HFFc6 (cell line): ENCODE measurements around the gene ACVR1B. TPM values are rescaled to one million over a fixed set of nuclear protein-coding genes. Genes with fewer than 3 reads are reported as not detected.

ENCODE experiments used
- DNase-seq: peaks from one replicate; pipeline ENCODE4 v3.0.0-alpha.2; 2018
- H3K27ac Mint-ChIP-seq: 2 replicates; pipeline ENCODE4 v1.8.0; 2020; ENCODE audit warnings: mild to moderate bottlenecking, mixed read lengths
- H3K27me3 Mint-ChIP-seq: 2 replicates; pipeline ENCODE4 v1.8.0; 2021; ENCODE audit warnings: mild to moderate bottlenecking, moderate library complexity, mixed read lengths; ENCODE audit not compliant: insufficient read depth
- H3K36me3 Mint-ChIP-seq: 2 replicates; pipeline ENCODE4 v1.8.0; 2021; ENCODE audit warnings: low read depth, mixed read lengths
- H3K4me1 Mint-ChIP-seq: 2 replicates; pipeline ENCODE4 v1.8.0; 2020; ENCODE audit warnings: low read depth, mixed read lengths
- H3K4me3 Mint-ChIP-seq: 2 replicates; pipeline ENCODE4 v1.8.0; 2020; ENCODE audit warnings: mild to moderate bottlenecking, moderate library complexity, mixed read lengths
- H3K9me3 Mint-ChIP-seq: 2 replicates; pipeline ENCODE4 v1.8.0; 2020; ENCODE audit warnings: mild to moderate bottlenecking, mixed read lengths
- total RNA-seq, 6 experiments: library from RNA; stranded (reverse); fragmentation: NEBNext Ultra II Directional; extraction: Animal tissue kit (Norgen Biotek cat#: 25700); gene quantifications; 2 replicates in 1 of 6; 3 replicates in 5 of 6; pipeline ENCODE4 v1.2.3, GENCODE V29; 2021
- TF ChIP-seq, protein P1 (sequence below): fragments of 200-600 bp; sonication (generic); IDR thresholded peaks from 2 replicates; pipeline ENCODE4 v1.5.0; 2021; ENCODE audit warnings: antibody characterized with exemption, mild to moderate bottlenecking

ACVR1B gene
- total RNA-seq, 6 experiments from 2014 or later = 13.1 to 15.2 (median 14.0) TPM

DNA sequence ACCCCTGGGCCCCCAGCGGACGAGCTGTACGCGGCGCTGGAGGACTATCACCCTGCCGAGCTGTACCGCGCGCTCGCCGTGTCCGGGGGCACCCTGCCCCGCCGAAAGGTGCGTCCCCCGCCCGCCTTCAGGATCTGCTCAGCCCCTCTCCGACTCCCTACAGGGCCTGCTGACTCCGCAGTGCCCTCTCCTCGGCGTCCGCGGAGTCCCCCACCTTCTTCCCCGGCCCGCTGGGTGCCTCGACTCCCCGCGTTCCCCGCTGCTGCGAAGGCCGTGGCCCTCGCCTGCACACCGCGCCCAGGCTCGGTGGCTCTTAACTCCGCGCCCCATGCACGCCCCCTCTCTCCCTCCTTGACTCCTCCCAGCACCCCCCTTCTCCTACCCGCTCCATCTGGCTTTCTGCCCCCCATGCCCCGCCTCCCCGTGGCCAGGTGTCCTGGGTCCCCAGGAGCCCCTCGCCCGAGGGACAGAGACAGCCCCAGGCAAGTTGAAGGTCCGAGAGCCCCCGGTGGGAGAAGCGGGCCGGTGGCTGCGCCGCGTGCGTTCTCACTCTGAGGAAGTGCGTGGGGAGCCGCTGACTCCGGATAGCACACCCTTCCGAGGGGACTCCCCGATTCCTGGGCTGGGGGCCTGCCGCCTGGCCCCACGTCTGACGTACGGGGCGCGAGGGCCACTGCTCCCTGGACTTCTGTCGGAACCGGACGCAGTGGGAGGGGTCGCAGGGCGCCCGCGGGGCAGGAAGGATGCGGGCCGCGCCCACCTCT lies 55.8 kb downstream of the ACVR1B start:
- H3K36me3 Mint-ChIP-seq = no peaks in the 10 kb centered on the region
- DNase-seq = no peak
- peak overlapping the region; percentile 30; the same call in 1 of the 2 replicates for H3K4me3 Mint-ChIP-seq

DNA sequence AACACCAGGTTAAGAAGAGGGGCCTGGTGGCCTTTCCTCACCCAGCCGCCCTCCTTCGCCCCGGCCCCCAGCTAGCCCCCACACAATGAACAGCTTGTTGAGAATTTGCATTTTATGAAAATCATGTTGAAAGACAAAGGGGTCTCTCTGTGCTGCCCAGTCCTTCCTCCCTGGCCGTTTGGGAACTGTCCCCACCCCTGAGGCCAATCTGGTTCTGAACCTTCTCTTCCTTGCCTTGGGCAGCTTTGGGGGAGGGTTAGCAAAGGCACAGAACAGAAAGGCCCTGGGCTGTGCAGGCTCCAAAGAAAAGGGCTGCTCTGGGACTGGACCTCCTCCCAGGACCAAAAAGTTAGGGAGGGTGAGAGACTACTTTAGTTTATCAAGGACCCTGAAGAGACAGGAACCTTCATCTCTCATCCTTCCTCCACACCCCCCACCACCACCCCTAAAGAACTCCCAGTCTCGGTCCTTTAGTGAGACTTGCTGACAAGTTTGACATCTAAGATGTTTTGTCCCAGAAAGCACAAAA lies 56.5 kb downstream of the ACVR1B start:
- Mint-ChIP-seq H3K36me3 (no peaks in the 10 kb centered on the region), H3K9me3 (no peaks in the 10 kb centered on the region), H3K27me3 (peaks cover 15% of the 10 kb centered on the region), H3K4me1 (peaks cover 10% of the 10 kb centered on the region; the same call in 1 of the 2 replicates), H3K27ac (no peak overlapping the region), H3K4me3 (no peak overlapping the region)
- DNase-seq = no peak
- TF ChIP-seq, protein P1, sequence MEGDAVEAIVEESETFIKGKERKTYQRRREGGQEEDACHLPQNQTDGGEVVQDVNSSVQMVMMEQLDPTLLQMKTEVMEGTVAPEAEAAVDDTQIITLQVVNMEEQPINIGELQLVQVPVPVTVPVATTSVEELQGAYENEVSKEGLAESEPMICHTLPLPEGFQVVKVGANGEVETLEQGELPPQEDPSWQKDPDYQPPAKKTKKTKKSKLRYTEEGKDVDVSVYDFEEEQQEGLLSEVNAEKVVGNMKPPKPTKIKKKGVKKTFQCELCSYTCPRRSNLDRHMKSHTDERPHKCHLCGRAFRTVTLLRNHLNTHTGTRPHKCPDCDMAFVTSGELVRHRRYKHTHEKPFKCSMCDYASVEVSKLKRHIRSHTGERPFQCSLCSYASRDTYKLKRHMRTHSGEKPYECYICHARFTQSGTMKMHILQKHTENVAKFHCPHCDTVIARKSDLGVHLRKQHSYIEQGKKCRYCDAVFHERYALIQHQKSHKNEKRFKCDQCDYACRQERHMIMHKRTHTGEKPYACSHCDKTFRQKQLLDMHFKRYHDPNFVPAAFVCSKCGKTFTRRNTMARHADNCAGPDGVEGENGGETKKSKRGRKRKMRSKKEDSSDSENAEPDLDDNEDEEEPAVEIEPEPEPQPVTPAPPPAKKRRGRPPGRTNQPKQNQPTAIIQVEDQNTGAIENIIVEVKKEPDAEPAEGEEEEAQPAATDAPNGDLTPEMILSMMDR = no peak

More for the DNA sequence above, 55.8 kb downstream of the ACVR1B start:
- Mint-ChIP-seq H3K4me1 (peaks cover 10% of the 10 kb centered on the region; the same call in 1 of the 2 replicates), H3K9me3 (no peaks in the 10 kb centered on the region), H3K27ac (no peak overlapping the region), H3K27me3 (peaks cover 15% of the 10 kb centered on the region)
- TF ChIP-seq, protein P1 = no peak

DNA sequence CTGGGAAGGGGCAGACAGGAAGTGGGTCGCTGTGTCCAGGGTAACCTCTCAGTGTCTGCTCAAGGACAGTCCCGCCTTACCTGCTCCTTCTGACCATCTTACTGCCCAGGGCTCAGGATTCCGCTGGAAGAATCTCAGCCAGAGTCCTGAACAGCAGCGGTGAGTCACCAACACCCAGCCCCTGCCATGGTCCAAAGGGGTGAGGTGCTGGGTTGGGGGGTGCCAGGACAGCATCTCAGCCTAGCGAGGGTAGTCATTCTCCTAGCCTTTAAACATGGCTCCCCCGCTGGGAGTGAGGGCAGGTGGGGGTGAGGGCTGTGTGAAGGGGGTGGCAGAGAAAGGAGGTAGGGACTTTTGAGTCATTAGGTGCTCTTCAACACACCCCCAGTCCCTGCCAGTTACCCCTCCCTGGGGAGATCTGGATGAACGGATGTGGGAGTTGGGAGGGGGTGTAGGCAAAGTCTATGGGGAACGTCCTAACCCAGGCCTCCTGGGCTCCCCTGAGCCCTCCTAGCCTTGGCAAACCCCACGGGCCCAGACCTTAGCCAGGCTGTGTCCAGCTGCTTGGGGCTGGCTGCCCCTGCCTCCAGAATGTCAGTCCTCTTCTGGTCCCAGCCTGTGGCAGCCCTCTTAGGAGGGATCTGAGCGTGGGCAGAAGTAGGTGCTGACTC lies 57.7 kb downstream of the ACVR1B start:
- no peak for DNase-seq
- no peak overlapping the region for H3K4me3 Mint-ChIP-seq

DNA sequence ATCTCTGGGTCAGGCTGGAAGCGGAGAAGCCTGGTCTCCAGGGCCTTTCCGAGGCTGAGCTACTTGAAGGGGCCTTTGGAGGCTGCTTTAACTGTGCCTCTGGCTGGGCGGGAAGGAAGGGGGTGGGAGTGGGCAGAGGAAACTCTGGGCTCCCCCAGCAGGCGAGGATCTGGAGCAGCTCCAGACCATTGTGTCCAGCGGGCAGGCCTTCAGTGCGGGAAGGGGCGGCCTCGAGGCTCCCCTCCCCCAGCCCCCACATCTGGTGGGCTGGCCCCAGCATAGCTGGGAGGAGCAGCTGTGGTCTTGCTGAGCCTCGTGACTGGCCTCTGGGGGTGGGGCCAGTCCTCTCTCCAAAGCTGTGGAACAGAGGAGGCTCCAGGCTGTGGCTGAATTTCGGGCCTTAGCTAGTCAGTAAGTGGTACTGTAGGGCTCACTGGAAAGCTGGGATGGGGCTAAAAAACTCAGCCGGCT lies 58.7 kb downstream of the ACVR1B start:
- no peak overlapping the region; the same call in 1 of the 2 replicates for H3K27ac Mint-ChIP-seq

More for the DNA sequence above, 57.7 kb downstream of the ACVR1B start:
- H3K36me3 Mint-ChIP-seq = no peaks in the 10 kb centered on the region
- peaks cover 15% of the 10 kb centered on the region for H3K27me3 Mint-ChIP-seq
- TF ChIP-seq, protein P1 = no peak
- no peak overlapping the region for H3K27ac Mint-ChIP-seq
- H3K4me1 Mint-ChIP-seq = peaks cover 6% of the 10 kb centered on the region; the same call in 1 of the 2 replicates
- no peaks in the 10 kb centered on the region for H3K9me3 Mint-ChIP-seq

More for the DNA sequence above, 58.7 kb downstream of the ACVR1B start:
- no peaks in the 10 kb centered on the region for H3K36me3 Mint-ChIP-seq
- H3K27me3 Mint-ChIP-seq = peaks cover 10% of the 10 kb centered on the region
- TF ChIP-seq, protein P1 = no peak
- no peak overlapping the region for H3K4me3 Mint-ChIP-seq
- H3K9me3 Mint-ChIP-seq = no peaks in the 10 kb centered on the region
- peaks cover 4% of the 10 kb centered on the region; the same call in 1 of the 2 replicates for H3K4me1 Mint-ChIP-seq
- DNase-seq = peak; percentile 11
